Stomach (tissue), 4 donors: Measurements from ENCODE around the gene CABCOCO1.

ENCODE experiments used
- POLR2AphosphoS5 ChIP-seq, 3 donors: sonication (generic); formaldehyde crosslinking; IDR thresholded peaks; one replicate each; pipeline ENCODE4 v1.6.1; 2016; ENCODE audit warnings: antibody characterized with exemption in 3 of 3
- TF ChIP-seq, protein P1 (sequence below), 7 experiments: fragments of 450-650 bp in 4 of 7; fragments of 200-600 bp in 3 of 7; sonication (generic) in 3 of 7; IDR thresholded peaks; one replicate each; pipeline ENCODE4 v1.5.1; 2016 to 2019; ENCODE audit warnings: antibody characterized with exemption in 7 of 7, control low read depth in 2 of 7, mild to moderate bottlenecking in 1 of 7

DNA sequence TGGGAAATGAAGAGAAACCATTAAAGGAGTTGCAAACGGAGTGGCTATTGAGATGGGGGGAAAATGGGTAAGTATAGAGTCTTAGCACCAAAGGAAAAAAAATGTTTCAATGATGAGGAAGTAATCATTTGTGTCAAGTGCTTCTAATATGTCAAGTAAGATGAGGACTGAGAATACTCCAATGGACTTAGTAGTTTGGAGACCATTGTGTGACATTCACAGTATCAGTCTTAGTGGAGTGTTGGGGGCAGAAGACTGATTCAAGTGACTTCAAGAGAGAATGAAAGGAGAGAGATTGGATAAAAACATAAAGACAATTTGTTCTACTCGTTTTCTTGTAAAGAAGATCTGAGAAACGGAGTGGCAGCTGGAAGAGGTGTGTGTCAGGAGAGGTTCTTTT lies 150.2 kb downstream of the CABCOCO1 start:
- TF ChIP-seq, protein P1, sequence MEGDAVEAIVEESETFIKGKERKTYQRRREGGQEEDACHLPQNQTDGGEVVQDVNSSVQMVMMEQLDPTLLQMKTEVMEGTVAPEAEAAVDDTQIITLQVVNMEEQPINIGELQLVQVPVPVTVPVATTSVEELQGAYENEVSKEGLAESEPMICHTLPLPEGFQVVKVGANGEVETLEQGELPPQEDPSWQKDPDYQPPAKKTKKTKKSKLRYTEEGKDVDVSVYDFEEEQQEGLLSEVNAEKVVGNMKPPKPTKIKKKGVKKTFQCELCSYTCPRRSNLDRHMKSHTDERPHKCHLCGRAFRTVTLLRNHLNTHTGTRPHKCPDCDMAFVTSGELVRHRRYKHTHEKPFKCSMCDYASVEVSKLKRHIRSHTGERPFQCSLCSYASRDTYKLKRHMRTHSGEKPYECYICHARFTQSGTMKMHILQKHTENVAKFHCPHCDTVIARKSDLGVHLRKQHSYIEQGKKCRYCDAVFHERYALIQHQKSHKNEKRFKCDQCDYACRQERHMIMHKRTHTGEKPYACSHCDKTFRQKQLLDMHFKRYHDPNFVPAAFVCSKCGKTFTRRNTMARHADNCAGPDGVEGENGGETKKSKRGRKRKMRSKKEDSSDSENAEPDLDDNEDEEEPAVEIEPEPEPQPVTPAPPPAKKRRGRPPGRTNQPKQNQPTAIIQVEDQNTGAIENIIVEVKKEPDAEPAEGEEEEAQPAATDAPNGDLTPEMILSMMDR (IDR thresholded peaks at IDR 0.05): no peak
- TF ChIP-seq POLR2AphosphoS5 (IDR thresholded peaks at IDR 0.05): no peak
